Uterus (tissue), 4 donors: ENCODE results near the gene PSKH1. TPM values are rescaled to one million over a fixed set of nuclear protein-coding genes. Genes with fewer than 3 reads are reported as not detected.

Experiments
- DNase-seq, 2 donors: peaks; one replicate each; pipeline ENCODE4 v3.0.0-alpha.2; 2019 to 2020
- H3K27ac ChIP-seq, 2 donors: fragments of 200-600 bp; sonication (generic); 1 replicate in 1 of 2; 2 replicates in 1 of 2; pipeline ENCODE4 v1.5.1; 2016 to 2018
- H3K27me3 ChIP-seq, 2 donors: fragments of 200-600 bp; sonication (generic); one replicate each; pipeline ENCODE4 v1.5.1; 2018 to 2019; ENCODE audit warnings: control low read depth in 1 of 2
- H3K36me3 ChIP-seq, 2 donors: fragments of 200-600 bp; sonication (generic); one replicate each; pipeline ENCODE4 v1.5.1; 2019; ENCODE audit warnings: control low read depth in 1 of 2
- H3K4me1 ChIP-seq, 2 donors: fragments of 200-600 bp; sonication (generic); one replicate each; pipeline ENCODE4 v1.5.1; 2018 to 2019; ENCODE audit warnings: control low read depth in 1 of 2
- H3K4me3 ChIP-seq, 2 donors: fragments of 200-600 bp; sonication (generic); 1 replicate in 1 of 2; 2 replicates in 1 of 2; pipeline ENCODE4 v1.5.1; 2018 to 2019; ENCODE audit warnings: mild to moderate bottlenecking in 1 of 2
- H3K9me3 ChIP-seq, 2 donors: fragments of 200-600 bp; sonication (generic); one replicate each; pipeline ENCODE4 v1.5.1; 2019; ENCODE audit warnings: control low read depth in 1 of 2
- CTCF ChIP-seq, 4 experiments: fragments of 200-600 bp in 2 of 4; fragments of 450-650 bp in 2 of 4; sonication (generic) in 2 of 4; IDR thresholded peaks; one replicate each; pipeline ENCODE4 v1.5.1; 2016 to 2019; ENCODE audit warnings: antibody characterized with exemption in 4 of 4, mild to moderate bottlenecking in 2 of 4, moderate library complexity in 1 of 4
- POLR2A ChIP-seq, 2 donors: fragments of 450-650 bp; IDR thresholded peaks; one replicate each; pipeline ENCODE4 v1.6.1; 2016; ENCODE audit warnings: antibody characterized with exemption in 2 of 2, mild to moderate bottlenecking in 1 of 2, moderate library complexity in 1 of 2
- intact Hi-C: fragments of 100-400 bp; cut with DNase I; formaldehyde crosslinking; loops from one replicate; pipeline ENCODE4 v1.15.1; 2023; ENCODE audit warnings: low total_unique reads
- total RNA-seq, 4 donors: library from RNA; depleted of rRNA in 3 of 4; stranded (reverse); fragments of >200 nt in 3 of 4; gene quantifications; one replicate each; pipeline versions ENCODE4 v1.1.0 to v1.2.4, GENCODE V29; 2014 to 2023
- donor health status: DM: yes; HTN: yes; CAD: no.

Gene PSKH1
- total RNA-seq, 4 donors from 2014 or later = 3.1 to 34.3 (median 24.5) TPM

- no peak overlapping the region for H3K4me3 ChIP-seq
- H3K27me3 ChIP-seq = no peaks in the 10 kb centered on the region
- TF ChIP-seq CTCF (IDR thresholded peaks at IDR 0.05) (no peak), POLR2A (IDR thresholded peaks at IDR 0.05) (no peak)
- no peak for DNase-seq
- H3K9me3 ChIP-seq = no peaks in the 10 kb centered on the region
- intact Hi-C loops = no loop called here
- H3K36me3 ChIP-seq = no peaks in the 10 kb centered on the region
- peaks cover 3 to 10% of the 10 kb centered on the region in 2 donors for H3K4me1 ChIP-seq
- no peak overlapping the region for H3K27ac ChIP-seq
These were observed 64.6 kb downstream of the PSKH1 start for GRCh38 chr16:67957622-67958021.

- Histone ChIP-seq H3K27ac (peak overlapping the region; percentile 49 to 56), H3K9me3 (no peaks in the 10 kb centered on the region), H3K4me3 (no peak overlapping the region), H3K4me1 (peaks cover 3 to 21% of the 10 kb centered on the region in 2 donors), H3K36me3 (no peaks in the 10 kb centered on the region), H3K27me3 (no peaks in the 10 kb centered on the region)
- DNase-seq = peak in 1 of 2 donors; percentile 66
- TF ChIP-seq CTCF (IDR thresholded peaks at IDR 0.05) (no peak), POLR2A (IDR thresholded peaks at IDR 0.05) (no peak)
- intact Hi-C loops = no loop called here
These were observed 66.7 kb downstream of the PSKH1 start for GRCh38 chr16:67959536-67960329.

GRCh38 chr16:67961551-67961957 is 68.5 kb downstream of the PSKH1 start:
- H3K9me3 ChIP-seq = no peaks in the 10 kb centered on the region
- peaks cover 5 to 24% of the 10 kb centered on the region in 2 donors for H3K4me1 ChIP-seq
- DNase-seq = no peak
- no peak overlapping the region for H3K4me3 ChIP-seq
- intact Hi-C loops = no loop called here
- H3K27me3 ChIP-seq = no peaks in the 10 kb centered on the region
- peak overlapping the region; percentile 2 to 11 for H3K27ac ChIP-seq
- TF ChIP-seq CTCF (IDR thresholded peaks at IDR 0.05) (no peak), POLR2A (IDR thresholded peaks at IDR 0.05) (no peak)
- no peaks in the 10 kb centered on the region for H3K36me3 ChIP-seq

GRCh38 chr16:67962135-67962534 is 69.1 kb downstream of the PSKH1 start:
- intact Hi-C loops = no loop called here
- TF ChIP-seq POLR2A (IDR thresholded peaks at IDR 0.05) (no peak), CTCF (IDR thresholded peaks at IDR 0.05) (no peak)
- Histone ChIP-seq H3K9me3 (no peaks in the 10 kb centered on the region), H3K4me3 (no peak overlapping the region), H3K27me3 (no peaks in the 10 kb centered on the region), H3K36me3 (no peaks in the 10 kb centered on the region), H3K4me1 (peaks cover 5 to 30% of the 10 kb centered on the region in 2 donors), H3K27ac (no peak overlapping the region)
- DNase-seq = no peak

GRCh38 chr16:67963292-67963661 is 70.2 kb downstream of the PSKH1 start:
- no peak for DNase-seq
- Histone ChIP-seq H3K4me3 (no peak overlapping the region), H3K9me3 (no peaks in the 10 kb centered on the region), H3K4me1 (peaks cover 5 to 30% of the 10 kb centered on the region in 2 donors), H3K36me3 (no peaks in the 10 kb centered on the region), H3K27me3 (no peaks in the 10 kb centered on the region), H3K27ac (peak overlapping the region in 1 of 2 donors; percentile 22)
- intact Hi-C loops = no loop called here
- TF ChIP-seq CTCF (IDR thresholded peaks at IDR 0.05) (no peak), POLR2A (IDR thresholded peaks at IDR 0.05) (no peak)
